HG03066 (cell line): ENCODE measurements around the gene BRD8.
"Not testable (repeated sequence)": the region's sequence is repeated elsewhere in the genome, so short reads cannot be mapped to it uniquely, and the experiment has no call there.

Source experiments
- ATAC-seq: cut with Tn5 transposase; IDR thresholded peaks from one replicate; pipeline ENCODE4 v1.9.1; 2021; ENCODE audit warnings: low read depth; ENCODE audit not compliant: unreplicated experiment

BRD8 gene

GRCh38 chr5:138178516-138179276 lies at the start of gene BRD8, which contains the start of gene KIF20A:
Gene BRD8, minus strand, starts transcription at chr5:138178630. Its CDS starts 16 bp downstream, at chr5:138178614.
Gene KIF20A, plus strand, starts transcription at chr5:138179112. Its CDS starts 569 bp downstream, at chr5:138179681.
- peak; percentile 79 for ATAC-seq

DNA sequence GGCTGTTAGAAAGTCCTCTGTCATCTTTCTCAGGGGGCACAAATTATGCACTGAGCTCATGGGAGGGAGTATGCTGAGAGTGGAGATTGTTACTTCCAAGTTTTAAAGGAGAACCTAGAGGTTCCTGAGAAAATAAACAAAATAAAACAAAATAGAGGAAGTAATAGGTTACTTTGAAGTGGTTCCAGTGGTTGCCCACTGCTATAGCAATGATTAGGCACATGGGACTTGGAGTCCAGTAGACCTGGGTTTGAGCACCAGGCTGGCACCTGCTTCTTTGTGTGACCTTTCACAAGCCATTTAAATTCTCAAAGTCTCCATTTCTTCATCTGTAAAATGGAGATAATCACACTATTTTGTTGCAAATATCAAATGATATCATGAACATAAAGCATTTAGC lies 48.5 kb upstream of the BRD8 start:
- no peak for ATAC-seq

- ATAC-seq = no peak
These were observed 46.3 kb upstream of the BRD8 start for GRCh38 chr5:138224712-138225111.

GRCh38 chr5:138223532-138223931 lies 45.1 kb upstream of the BRD8 start:
- no peak for ATAC-seq

- ATAC-seq = no peak
These were observed 38.4 kb upstream of the BRD8 start for GRCh38 chr5:138216799-138217198.

GRCh38 chr5:138213161-138214029 lies 35.0 kb upstream of the BRD8 start, which contains the start of gene CDC23:
Gene CDC23, minus strand, starts transcription at chr5:138213323. Its CDS starts 11 bp downstream, at chr5:138213312.
- peak; percentile 93 for ATAC-seq

DNA sequence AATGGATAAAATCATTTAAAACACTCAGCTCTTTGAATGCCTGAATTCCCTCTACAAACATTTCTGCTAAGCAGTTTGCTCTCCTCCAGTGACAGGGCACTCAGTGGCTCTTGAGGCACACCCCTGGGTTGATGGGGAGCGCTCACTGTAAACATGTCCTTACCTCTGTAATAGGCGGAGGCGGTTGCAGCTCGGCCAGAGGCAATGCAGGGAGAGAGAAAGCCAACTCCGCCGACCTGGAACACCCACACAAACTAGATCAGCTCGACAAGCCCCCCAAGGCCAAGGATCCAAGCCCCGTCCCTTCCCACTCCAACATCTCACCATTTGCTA lies 34.4 kb upstream of the BRD8 start:
- ATAC-seq = peak; percentile 10

DNA sequence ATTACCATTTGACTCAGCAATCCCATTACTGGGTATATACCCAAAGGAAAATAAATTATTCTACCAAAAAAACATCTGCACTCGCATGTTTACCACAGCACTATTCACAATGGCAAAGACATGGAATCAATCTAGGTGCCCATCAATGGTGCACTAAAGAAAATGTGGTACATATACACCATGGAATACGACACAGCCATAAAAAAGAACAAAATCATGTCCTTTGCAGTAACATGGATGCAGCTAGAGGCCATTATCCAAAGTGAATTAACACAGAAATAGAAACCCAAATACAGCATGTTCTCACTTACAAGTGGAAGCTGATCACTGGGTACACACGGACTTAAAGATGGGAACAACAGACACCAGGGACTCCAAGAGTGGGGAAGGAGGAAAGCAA lies 32.6 kb upstream of the BRD8 start:
- ATAC-seq = no peak

DNA sequence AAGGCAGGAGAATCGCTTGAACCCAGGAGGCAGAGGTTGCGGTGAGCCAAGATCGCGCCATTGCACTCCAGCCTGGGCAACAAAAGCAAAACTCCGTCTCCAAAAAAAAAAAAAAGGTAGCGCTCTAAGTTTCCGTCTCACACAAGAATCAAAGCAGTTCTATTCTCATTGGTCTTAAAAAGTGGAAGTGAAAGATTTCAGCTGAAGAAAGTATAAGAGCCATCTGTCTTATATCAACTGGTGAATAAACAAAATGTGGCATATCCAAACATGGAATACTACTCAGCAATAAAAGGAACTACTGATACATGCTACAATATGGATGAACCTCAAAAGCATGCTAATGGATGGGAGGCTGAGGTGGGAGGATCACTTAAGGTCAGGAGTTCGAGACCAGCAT lies 15.4 kb upstream of the BRD8 start:
- not testable (repeated sequence) for ATAC-seq

DNA sequence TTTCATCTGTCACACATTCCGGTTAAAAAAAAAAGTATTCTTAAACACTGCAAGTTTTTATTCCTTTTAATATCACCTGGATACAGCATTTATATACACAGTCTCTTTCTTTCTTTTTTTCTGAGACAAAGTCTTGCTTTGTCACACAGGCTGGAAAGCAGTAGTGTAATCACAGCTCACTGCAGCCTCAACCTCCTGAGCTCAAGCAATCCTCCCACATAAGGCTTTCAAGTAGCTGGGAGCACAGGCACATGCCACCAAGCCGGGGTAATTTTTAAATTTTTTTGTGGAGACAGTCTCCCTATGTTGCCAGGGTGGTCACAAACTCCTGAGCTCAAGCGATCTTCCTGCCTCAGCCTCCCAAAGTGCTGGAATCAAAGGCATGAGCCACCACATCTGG lies 14.4 kb upstream of the BRD8 start:
- no peak for ATAC-seq

GRCh38 chr5:138188626-138189025 lies 10.2 kb upstream of the BRD8 start:
- ATAC-seq = no peak

- no peak for ATAC-seq
These were observed 7.6 kb upstream of the BRD8 start for GRCh38 chr5:138186002-138186447.

DNA sequence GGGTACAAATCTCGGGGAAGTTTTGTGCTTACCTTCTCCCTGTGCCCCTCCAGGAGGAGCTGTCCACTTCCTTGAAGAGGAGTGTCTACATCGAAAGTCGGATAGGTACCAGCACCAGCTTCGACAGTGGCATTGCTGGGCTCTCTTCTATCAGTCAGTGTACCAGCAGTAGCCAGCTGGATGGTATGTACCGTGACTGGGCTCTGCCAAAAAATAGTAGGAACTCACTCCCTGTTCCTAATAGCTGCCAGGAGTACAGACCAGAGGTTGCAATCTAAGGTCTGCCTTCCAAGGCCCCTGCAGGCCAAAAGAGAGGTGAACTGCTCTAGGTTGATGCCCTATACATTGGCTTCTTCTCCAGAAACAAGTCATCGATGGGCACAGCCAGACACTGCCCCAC lies 4.4 kb upstream of the BRD8 start:
- no peak for ATAC-seq

GRCh38 chr5:138180841-138181240 lies 2.4 kb upstream of the BRD8 start:
- no peak for ATAC-seq

DNA sequence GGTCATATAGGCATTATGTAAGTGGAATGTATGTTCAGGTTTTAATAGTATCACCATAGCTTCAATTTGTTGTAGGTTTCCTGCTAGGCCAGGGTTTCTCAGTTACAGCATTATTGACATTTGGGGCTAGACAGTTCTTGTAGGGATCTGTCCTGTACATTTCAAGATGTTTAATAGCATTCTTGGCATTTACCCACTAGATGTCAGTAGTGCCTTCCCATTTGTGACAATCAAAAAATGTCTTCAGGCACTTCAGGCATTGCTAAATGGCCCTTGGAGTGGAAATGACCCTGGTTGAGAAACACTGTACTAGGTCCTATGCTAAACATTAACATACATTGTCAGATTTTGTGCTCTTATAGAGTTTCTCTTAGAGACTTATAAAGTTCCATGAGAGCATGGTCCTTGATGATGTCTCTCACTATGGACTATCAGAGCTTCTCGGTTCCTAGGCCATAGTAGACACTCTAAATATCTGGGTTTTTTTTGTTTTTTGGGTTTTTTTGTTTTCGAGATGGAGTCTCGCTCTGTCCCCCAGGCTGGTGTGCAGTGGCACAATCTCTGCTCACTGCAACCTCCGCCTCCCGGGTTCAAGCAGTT lies 1.9 kb upstream of the BRD8 start:
- ATAC-seq = no peak

DNA sequence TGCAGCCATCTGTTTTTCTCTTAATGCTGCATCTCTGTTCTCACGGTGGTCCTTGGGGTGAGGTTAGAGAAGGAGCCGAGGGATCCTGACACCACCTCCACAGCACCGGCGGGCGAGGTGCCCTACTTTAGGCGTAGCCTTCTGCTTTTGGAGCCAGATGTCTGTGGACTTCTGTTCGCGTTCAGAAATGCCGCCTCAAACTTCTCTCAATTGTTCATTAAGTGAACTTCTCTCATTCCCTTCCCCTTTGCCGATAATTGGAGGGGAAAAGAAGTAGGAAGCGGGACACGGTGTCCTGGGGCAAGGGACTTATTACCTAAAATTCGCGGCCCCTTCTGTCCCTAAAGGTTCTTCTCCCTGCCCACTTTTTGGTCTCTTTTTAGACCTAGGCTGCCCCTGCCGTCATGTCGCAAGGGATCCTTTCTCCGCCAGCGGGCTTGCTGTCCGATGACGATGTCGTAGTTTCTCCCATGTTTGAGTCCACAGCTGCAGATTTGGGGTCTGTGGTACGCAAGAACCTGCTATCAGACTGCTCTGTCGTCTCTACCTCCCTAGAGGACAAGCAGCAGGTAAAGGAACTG lies 937 bp upstream of the BRD8 start:
- peak; percentile 4 for ATAC-seq

DNA sequence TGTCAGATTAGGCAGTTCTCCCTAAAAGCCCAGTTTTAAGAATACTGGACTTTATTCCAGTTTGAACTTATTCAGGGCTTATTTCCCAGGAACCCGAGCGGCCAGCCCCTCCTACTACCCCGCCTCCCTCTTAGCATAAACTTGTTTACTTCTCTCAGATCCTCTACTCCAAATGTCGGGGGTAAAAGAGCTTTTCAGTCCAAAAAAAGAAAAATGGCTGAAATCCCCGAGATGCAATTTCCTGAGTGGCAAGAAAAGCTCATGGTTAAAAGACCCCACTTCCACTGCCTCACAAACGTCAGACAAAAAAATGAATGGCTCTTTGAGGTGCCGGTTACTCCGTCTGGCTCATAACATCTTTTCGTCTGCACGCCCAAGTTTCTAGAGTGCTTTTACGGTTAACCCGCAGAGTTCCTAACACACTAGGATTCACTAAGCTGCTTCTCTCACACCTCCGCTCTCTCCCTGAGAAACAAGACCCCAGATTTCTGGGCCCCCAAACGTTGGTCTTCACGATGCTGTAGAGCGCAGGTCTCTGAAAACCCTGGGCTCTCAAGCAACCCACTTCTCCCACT lies 402 bp downstream of the BRD8 start:
- ATAC-seq = no peak

DNA sequence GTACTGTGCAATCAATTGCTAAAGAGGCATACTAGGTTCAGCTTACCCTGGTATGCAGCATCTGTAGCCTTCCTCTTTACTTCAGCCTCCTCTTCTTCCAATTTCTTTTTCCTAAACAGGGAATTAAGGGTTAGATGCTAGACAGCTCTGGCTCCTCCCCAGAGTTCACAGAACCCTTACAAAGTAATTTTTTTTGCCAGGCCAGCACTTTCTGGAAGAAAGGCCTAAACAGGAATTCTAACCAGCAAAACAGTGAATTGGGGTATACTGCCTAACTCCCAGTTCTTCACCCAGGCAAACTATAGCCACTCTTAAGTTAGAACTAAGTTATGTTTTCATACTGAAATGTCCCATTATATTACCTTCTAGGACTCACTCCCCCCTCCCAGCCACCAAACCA lies 8.1 kb downstream of the BRD8 start:
- ATAC-seq = no peak

DNA sequence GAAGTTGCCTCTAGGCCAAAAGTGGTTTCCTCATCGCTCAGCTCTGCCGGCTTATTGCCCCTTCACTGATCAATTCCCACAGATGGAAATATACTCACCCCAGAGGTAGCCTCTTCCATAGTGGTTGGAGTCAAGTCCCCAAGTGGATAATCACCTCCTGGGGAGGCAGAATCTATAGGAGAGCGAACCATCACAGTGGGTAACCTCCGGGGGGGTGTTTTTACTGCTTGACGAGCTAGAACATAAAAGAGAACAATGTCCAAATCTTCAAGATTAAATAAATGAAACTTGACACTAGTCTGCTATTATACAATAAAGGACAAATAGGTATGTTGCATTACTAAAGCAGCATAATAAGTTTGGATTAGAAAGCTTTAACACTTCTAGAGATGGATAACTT lies 9.3 kb downstream of the BRD8 start:
- no peak for ATAC-seq

DNA sequence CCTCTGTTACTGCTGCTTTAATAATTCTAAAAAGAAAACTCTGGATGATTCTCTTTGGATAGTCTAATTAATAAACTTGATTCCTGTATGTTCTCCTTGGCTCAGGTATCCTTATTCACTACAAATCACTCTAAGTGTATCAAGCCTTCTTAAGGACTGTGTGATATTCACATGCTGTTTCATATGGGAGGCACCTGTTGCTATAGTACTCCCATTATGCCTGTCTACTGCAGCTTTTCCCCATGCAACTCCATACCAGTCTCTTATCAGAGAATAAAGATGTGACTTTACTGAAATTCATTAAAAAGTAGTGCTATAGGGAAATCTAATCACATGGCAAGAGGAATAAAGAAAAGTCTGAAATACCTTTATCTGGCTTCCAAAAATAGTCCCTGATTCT lies 14.7 kb downstream of the BRD8 start:
- no peak for ATAC-seq

DNA sequence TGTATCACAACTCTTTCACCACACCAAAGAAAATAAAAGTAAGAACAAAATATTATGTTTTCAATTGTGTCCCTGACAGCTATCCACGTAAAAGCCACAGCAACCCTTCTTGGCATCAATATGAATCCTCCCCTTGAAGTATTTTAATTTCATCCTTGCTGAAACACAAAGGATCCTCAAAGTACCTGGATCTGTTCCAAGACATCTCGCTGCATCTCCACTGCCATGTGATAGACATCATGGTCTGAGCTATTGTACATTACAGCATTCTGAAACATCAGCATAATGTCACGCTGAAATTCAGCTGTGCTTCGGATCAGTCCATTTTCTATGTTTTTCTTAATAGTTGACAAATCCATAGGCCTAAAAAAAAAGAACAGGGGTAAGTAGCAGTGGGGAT lies 17.7 kb downstream of the BRD8 start:
- no peak for ATAC-seq
